Measurements from ENCODE around the gene ARHGEF17.

ARHGEF17 gene

GRCh38 chr11:73406619-73407018 is 98.5 kb downstream of the ARHGEF17 start:
- no peak for DNase-seq

- DNase-seq = peak in 1 of 4 experiments; percentile 2
Observed at GRCh38 chr11:73409431-73409830, 101.4 kb downstream of the ARHGEF17 start.

GRCh38 chr11:73410627-73411026 is 102.6 kb downstream of the ARHGEF17 start:
- no peak for DNase-seq

GRCh38 chr11:73411031-73411430 is 103.0 kb downstream of the ARHGEF17 start:
- peak in 1 of 4 experiments; percentile 3 for DNase-seq

GRCh38 chr11:73412308-73412707 is 104.2 kb downstream of the ARHGEF17 start:
- DNase-seq = peak in 1 of 4 experiments; percentile 1

- DNase-seq = peak; percentile 45 to 85 (median 66)
Observed at GRCh38 chr11:73413256-73413655, 105.2 kb downstream of the ARHGEF17 start.

- peak; percentile 56 to 83 (median 72) for DNase-seq
Observed at GRCh38 chr11:73414977-73415651, 107.0 kb downstream of the ARHGEF17 start.

- DNase-seq = no peak
Observed at GRCh38 chr11:73415854-73416615, 108.0 kb downstream of the ARHGEF17 start.

GRCh38 chr11:73416786-73417185 is 108.7 kb downstream of the ARHGEF17 start:
- no peak for DNase-seq

Measured in suppressor macrophage (primary cell).